Activated T-cell treated with anti-CD3 and anti-CD28 coated beads for 4 hours (primary cell): ENCODE data around the gene MAG.

ENCODE experiments used
- DNase-seq: peaks from one replicate; pipeline ENCODE4 v3.0.0-alpha.2; 2020

MAG gene

GRCh38 chr19:35291916-35292315, at the start of gene MAG:
MAG (plus strand) TSS chr19:35292161; CDS start chr19:35295409, 3,248 bp downstream.
- DNase-seq = no peak

GRCh38 chr19:35246466-35247092, 45.4 kb upstream of the MAG start:
- DNase-seq = no peak

- DNase-seq = peak; percentile 42
Measured at GRCh38 chr19:35247526-35248309, 44.2 kb upstream of the MAG start.

GRCh38 chr19:35248310-35249145, 43.4 kb upstream of the MAG start, which contains the start of gene LSR:
LSR (plus strand) TSS chr19:35249002; CDS start chr19:35249023, 21 bp downstream.
- peak; percentile 58 for DNase-seq

- DNase-seq = no peak
Measured at GRCh38 chr19:35249146-35249847, 42.7 kb upstream of the MAG start.

GRCh38 chr19:35249848-35250711, 41.9 kb upstream of the MAG start:
- DNase-seq = no peak

GRCh38 chr19:35251456-35251855, 40.5 kb upstream of the MAG start:
- no peak for DNase-seq

- no peak for DNase-seq
Measured at GRCh38 chr19:35253316-35254286, 38.4 kb upstream of the MAG start.

GRCh38 chr19:35254341-35255297, 37.3 kb upstream of the MAG start:
- no peak for DNase-seq

- no peak for DNase-seq
Measured at GRCh38 chr19:35256566-35256965, 35.4 kb upstream of the MAG start.

- no peak for DNase-seq
Measured at GRCh38 chr19:35257113-35257461, 34.9 kb upstream of the MAG start.

GRCh38 chr19:35260694-35261304, 31.2 kb upstream of the MAG start:
- DNase-seq = no peak

- DNase-seq = no peak
Measured at GRCh38 chr19:35261356-35262100, 30.4 kb upstream of the MAG start.

- no peak for DNase-seq
Measured at GRCh38 chr19:35262101-35262761, 29.7 kb upstream of the MAG start.

- no peak for DNase-seq
Measured at GRCh38 chr19:35264268-35265125, 27.5 kb upstream of the MAG start.

- no peak for DNase-seq
Measured at GRCh38 chr19:35265126-35265899, 26.6 kb upstream of the MAG start.
